Neural cell (in vitro differentiated cells): ENCODE measurements around the gene TOGARAM2. TPM values are rescaled to one million over a fixed set of nuclear protein-coding genes. Genes with fewer than 3 reads are reported as not detected.
"Not testable (repeated sequence)": the region's sequence is repeated elsewhere in the genome, so short reads cannot be mapped to it uniquely, and the experiment has no call there.

Experiments
- H2AFZ ChIP-seq: fragments of 200-600, 300-800 bp; sonication (generic), shearing (Covaris generic); 2 replicates; pipeline ENCODE4 v1.6.0; 2014; ENCODE audit warnings: low read depth, mild to moderate bottlenecking, antibody characterized with exemption, low read length, moderate library complexity
- H3F3A ChIP-seq: fragments of 200-600 bp; shearing (Covaris generic); 2 replicates; pipeline ENCODE4 v1.6.1; 2016; ENCODE audit warnings: mild to moderate bottlenecking, moderate library complexity, mixed read lengths, antibody characterized with exemption, low read length; ENCODE audit not compliant: insufficient read depth, poor library complexity, severe bottlenecking
- H3K27ac ChIP-seq: fragments of 200-600, 300-800 bp; sonication (generic), shearing (Covaris generic); 2 replicates; pipeline ENCODE4 v1.5.1; 2014; ENCODE audit warnings: mild to moderate bottlenecking, low read length, moderate library complexity
- H3K27me3 ChIP-seq: fragments of 300-800, 200-600 bp; sonication (generic), shearing (Covaris generic); 2 replicates; pipeline ENCODE4 v1.6.0; 2014; ENCODE audit warnings: mild to moderate bottlenecking, low read depth, low read length, moderate library complexity; ENCODE audit not compliant: insufficient read depth
- H3K36me3 ChIP-seq: fragments of 300-800, 200-600 bp; sonication (generic), shearing (Covaris generic); 2 replicates; pipeline ENCODE4 v1.5.1; 2014; ENCODE audit warnings: mild to moderate bottlenecking, antibody characterized with exemption, low read length, moderate library complexity; ENCODE audit not compliant: insufficient read depth
- H3K4me2 ChIP-seq: fragments of 300-800, 200-600 bp; sonication (generic), shearing (Covaris generic); 2 replicates; pipeline ENCODE4 v1.6.0; 2014; ENCODE audit warnings: mild to moderate bottlenecking, low read length
- H3K4me3 ChIP-seq: fragments of 300-800, 200-600 bp; sonication (generic), shearing (Covaris generic); 2 replicates; pipeline ENCODE4 v1.5.1; 2014; ENCODE audit warnings: mild to moderate bottlenecking, low read length, moderate library complexity
- H3K79me2 ChIP-seq: fragments of 200-600 bp; shearing (Covaris generic); replicated peaks from 2 replicates; pipeline ENCODE4 v1.6.0; 2014; ENCODE audit warnings: mild to moderate bottlenecking, low read length, moderate library complexity; ENCODE audit not compliant: insufficient read depth
- H3K9ac ChIP-seq: fragments of 300-800, 200-600 bp; sonication (generic), shearing (Covaris generic); 2 replicates; pipeline ENCODE4 v1.6.1; 2016; ENCODE audit warnings: mild to moderate bottlenecking, low read length, mixed read lengths
- H3K9me2 ChIP-seq: fragments of 200-600 bp; shearing (Covaris generic); 2 replicates; pipeline ENCODE4 v1.6.1; 2016; ENCODE audit warnings: mild to moderate bottlenecking, low read length, mixed read lengths; ENCODE audit not compliant: insufficient read depth
- H3K9me3 ChIP-seq: fragments of 200-600, 300-800 bp; sonication (generic), shearing (Covaris generic); 2 replicates; pipeline ENCODE4 v1.6.1; 2016; ENCODE audit warnings: mild to moderate bottlenecking, mixed run types, low read length, moderate library complexity, mixed read lengths
- H4K20me1 ChIP-seq: fragments of 200-600 bp; shearing (Covaris generic); 2 replicates; pipeline ENCODE4 v1.6.1; 2016; ENCODE audit warnings: mild to moderate bottlenecking, mixed run types; ENCODE audit not compliant: insufficient read depth
- EP300 ChIP-seq: fragments of 450-650 bp; conservative IDR thresholded peaks from 2 replicates; pipeline ENCODE4 v1.6.1; 2014; ENCODE audit warnings: antibody characterized with exemption, mild to moderate bottlenecking, moderate library complexity; ENCODE audit not compliant: poor library complexity, severe bottlenecking
- MXI1 ChIP-seq: fragments of 450-650 bp; conservative IDR thresholded peaks from 2 replicates; pipeline ENCODE4 v1.6.1; 2014; ENCODE audit warnings: antibody characterized with exemption, mild to moderate bottlenecking; ENCODE audit not compliant: poor library complexity, severe bottlenecking
- POLR2AphosphoS5 ChIP-seq: IDR thresholded peaks from 2 replicates; pipeline ENCODE4 v1.6.1; 2012
- RAD21 ChIP-seq: fragments of 450-650 bp; conservative IDR thresholded peaks from 2 replicates; pipeline ENCODE4 v1.6.1; 2014; ENCODE audit warnings: antibody characterized with exemption, mild to moderate bottlenecking, moderate library complexity
- SMC3 ChIP-seq: fragments of 450-650 bp; conservative IDR thresholded peaks from 2 replicates; pipeline ENCODE4 v1.6.1; 2014; ENCODE audit warnings: antibody characterized with exemption, mild to moderate bottlenecking, moderate library complexity; ENCODE audit not compliant: poor library complexity
- TAF1 ChIP-seq: IDR thresholded peaks from 2 replicates; pipeline ENCODE4 v1.6.1; 2012; ENCODE audit warnings: low read depth
- polyA plus RNA-seq: library from polyadenylated mRNA; depleted of rRNA; stranded (reverse); fragments of >200 nt; gene quantifications from 2 replicates; pipeline ENCODE4 v1.2.3, GENCODE V29; 2014
- TF ChIP-seq, protein P1 (sequence below): fragments of 450-650 bp; IDR thresholded peaks from 2 replicates; pipeline ENCODE4 v1.5.1; 2014; ENCODE audit warnings: antibody characterized with exemption, mild to moderate bottlenecking, moderate library complexity; ENCODE audit not compliant: poor library complexity, severe bottlenecking
- TF ChIP-seq, protein P2 (sequence below): IDR thresholded peaks from 2 replicates; pipeline ENCODE4 v1.6.1; 2012; ENCODE audit warnings: borderline replicate concordance

TOGARAM2 gene
- polyA plus RNA-seq, 1 donor from 2014 or later: 0.10 TPM

DNA sequence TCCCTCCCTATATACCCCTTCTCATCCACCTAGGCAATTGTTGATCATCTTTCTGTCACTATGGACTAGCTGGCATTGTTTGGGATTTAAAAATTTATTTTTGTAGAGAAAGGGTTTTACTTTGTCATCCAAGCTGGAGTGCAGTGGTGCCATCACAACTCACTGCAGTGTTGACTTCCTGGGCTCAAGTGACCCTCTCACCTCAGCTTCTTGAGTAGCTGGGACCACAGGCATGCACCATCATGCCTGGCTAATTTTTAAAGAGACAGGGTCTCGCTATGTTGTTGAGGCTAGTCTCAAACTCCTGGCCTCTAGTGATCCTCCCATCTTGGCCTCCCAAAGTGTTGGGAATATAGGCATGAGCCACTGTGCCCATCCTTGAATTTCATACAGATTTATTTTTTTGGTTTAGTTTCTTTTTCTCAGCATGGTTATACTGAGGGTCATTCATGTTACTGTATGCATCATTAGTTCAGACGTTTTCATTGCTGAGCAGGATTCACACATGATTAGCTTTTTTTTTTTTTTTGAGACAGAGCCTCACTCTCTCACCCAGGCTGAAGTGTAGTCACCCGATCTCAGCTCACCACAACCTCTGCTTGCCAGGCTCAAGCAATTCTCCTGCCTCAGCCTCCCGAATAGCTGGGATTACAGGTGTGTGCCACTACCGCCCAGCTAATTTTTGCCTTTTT, 101.9 kb downstream of the TOGARAM2 start:
- Histone ChIP-seq H3K4me2 (no peak overlapping the region), H3K36me3 (no peaks in the 10 kb centered on the region), H4K20me1 (no peaks in the 10 kb centered on the region), H3K27me3 (no peaks in the 10 kb centered on the region), H3K27ac (no peak overlapping the region), H3K9ac (no peak overlapping the region), H3K4me3 (no peak overlapping the region), H2AFZ (no peak overlapping the region), H3K9me3 (no peaks in the 10 kb centered on the region), H3K79me2 (no peaks in the 10 kb centered on the region), H3F3A (no peaks in the 10 kb centered on the region), H3K9me2 (no peaks in the 10 kb centered on the region)
- no peak for TF ChIP-seq RAD21

DNA sequence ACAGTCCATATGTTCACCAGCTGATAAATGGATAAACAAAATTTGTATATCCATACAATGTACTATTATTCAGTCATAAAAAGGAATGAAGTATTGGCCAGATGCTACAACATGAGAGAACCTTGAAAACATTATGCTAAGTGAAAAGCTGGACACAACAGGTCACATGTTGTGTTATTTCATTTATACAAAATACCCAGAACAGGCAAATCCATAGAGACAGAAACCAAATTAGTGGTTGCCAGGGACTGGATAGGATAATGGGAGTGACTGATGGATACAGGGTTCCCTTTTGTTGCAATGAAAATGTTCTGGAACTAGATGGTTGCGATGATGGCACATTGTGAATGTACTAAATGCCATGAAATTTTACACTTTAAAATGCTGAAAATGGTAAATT, 103.5 kb downstream of the TOGARAM2 start:
- Histone ChIP-seq H3F3A (no peaks in the 10 kb centered on the region), H3K79me2 (no peaks in the 10 kb centered on the region), H2AFZ (no peak overlapping the region), H3K9ac (no peak overlapping the region), H3K4me2 (no peak overlapping the region), H4K20me1 (no peaks in the 10 kb centered on the region), H3K9me2 (no peaks in the 10 kb centered on the region), H3K4me3 (no peak overlapping the region), H3K9me3 (no peaks in the 10 kb centered on the region), H3K36me3 (no peaks in the 10 kb centered on the region), H3K27me3 (no peaks in the 10 kb centered on the region), H3K27ac (no peak overlapping the region)
- TF ChIP-seq POLR2AphosphoS5: no peak
- no peak for TF ChIP-seq EP300
- TF ChIP-seq SMC3: no peak
- TF ChIP-seq, protein P1, sequence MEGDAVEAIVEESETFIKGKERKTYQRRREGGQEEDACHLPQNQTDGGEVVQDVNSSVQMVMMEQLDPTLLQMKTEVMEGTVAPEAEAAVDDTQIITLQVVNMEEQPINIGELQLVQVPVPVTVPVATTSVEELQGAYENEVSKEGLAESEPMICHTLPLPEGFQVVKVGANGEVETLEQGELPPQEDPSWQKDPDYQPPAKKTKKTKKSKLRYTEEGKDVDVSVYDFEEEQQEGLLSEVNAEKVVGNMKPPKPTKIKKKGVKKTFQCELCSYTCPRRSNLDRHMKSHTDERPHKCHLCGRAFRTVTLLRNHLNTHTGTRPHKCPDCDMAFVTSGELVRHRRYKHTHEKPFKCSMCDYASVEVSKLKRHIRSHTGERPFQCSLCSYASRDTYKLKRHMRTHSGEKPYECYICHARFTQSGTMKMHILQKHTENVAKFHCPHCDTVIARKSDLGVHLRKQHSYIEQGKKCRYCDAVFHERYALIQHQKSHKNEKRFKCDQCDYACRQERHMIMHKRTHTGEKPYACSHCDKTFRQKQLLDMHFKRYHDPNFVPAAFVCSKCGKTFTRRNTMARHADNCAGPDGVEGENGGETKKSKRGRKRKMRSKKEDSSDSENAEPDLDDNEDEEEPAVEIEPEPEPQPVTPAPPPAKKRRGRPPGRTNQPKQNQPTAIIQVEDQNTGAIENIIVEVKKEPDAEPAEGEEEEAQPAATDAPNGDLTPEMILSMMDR: no peak
- TF ChIP-seq, protein P2, sequence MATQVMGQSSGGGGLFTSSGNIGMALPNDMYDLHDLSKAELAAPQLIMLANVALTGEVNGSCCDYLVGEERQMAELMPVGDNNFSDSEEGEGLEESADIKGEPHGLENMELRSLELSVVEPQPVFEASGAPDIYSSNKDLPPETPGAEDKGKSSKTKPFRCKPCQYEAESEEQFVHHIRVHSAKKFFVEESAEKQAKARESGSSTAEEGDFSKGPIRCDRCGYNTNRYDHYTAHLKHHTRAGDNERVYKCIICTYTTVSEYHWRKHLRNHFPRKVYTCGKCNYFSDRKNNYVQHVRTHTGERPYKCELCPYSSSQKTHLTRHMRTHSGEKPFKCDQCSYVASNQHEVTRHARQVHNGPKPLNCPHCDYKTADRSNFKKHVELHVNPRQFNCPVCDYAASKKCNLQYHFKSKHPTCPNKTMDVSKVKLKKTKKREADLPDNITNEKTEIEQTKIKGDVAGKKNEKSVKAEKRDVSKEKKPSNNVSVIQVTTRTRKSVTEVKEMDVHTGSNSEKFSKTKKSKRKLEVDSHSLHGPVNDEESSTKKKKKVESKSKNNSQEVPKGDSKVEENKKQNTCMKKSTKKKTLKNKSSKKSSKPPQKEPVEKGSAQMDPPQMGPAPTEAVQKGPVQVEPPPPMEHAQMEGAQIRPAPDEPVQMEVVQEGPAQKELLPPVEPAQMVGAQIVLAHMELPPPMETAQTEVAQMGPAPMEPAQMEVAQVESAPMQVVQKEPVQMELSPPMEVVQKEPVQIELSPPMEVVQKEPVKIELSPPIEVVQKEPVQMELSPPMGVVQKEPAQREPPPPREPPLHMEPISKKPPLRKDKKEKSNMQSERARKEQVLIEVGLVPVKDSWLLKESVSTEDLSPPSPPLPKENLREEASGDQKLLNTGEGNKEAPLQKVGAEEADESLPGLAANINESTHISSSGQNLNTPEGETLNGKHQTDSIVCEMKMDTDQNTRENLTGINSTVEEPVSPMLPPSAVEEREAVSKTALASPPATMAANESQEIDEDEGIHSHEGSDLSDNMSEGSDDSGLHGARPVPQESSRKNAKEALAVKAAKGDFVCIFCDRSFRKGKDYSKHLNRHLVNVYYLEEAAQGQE: no peak
- TF ChIP-seq TAF1: no peak
- no peak for TF ChIP-seq MXI1
- no peak for TF ChIP-seq RAD21

DNA sequence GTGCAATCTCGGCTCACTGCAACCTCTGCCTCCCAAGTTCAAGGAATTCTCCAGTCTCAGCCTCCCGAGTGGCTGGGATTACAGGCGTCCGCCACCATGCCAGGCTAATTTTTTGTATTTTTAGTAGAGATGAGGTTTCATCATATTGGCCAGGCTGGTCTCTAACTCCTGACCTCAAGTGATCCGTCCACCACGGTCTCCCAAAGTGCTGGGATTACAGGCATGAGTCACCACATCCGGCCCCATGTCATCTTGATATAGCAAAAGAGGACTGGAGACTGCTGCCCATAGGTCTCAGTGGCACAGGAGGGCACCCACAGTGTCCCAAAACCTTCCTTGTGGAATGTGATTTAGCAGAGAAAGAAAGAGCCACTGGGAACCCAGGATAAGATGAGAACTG, 109.2 kb downstream of the TOGARAM2 start:
- H4K20me1 ChIP-seq, H3K36me3 ChIP-seq, H3K4me2 ChIP-seq, H3F3A ChIP-seq, H2AFZ ChIP-seq, H3K9me2 ChIP-seq, H3K4me3 ChIP-seq, H3K27me3 ChIP-seq, H3K79me2 ChIP-seq, H3K9ac ChIP-seq, H3K27ac ChIP-seq, H3K9me3 ChIP-seq: not testable (repeated sequence)
